GM21717 (cell line): ENCODE results near the gene ANGPT4.
"Not testable (repeated sequence)": the region's sequence is repeated elsewhere in the genome, so short reads cannot be mapped to it uniquely, and the experiment has no call there.

Source experiments
- ATAC-seq: cut with Tn5 transposase; IDR thresholded peaks from one replicate; pipeline ENCODE4 v1.9.1; 2021; ENCODE audit warnings: mild to moderate bottlenecking, moderate library complexity; ENCODE audit not compliant: unreplicated experiment

ANGPT4 gene

GRCh38 chr20:909641-910040, 6.5 kb downstream of the ANGPT4 start:
- ATAC-seq = no peak

- no peak for ATAC-seq
Measured at GRCh38 chr20:906703-907270, 9.3 kb downstream of the ANGPT4 start.

GRCh38 chr20:906001-906520, 10.1 kb downstream of the ANGPT4 start:
- ATAC-seq = no peak

GRCh38 chr20:905396-905961, 10.7 kb downstream of the ANGPT4 start:
- ATAC-seq = no peak

GRCh38 chr20:904039-904545, 12.0 kb downstream of the ANGPT4 start:
- no peak for ATAC-seq

GRCh38 chr20:897436-897835, 18.7 kb downstream of the ANGPT4 start:
- not testable (repeated sequence) for ATAC-seq

- ATAC-seq = no peak
Measured at GRCh38 chr20:896501-897025, 19.6 kb downstream of the ANGPT4 start.

- ATAC-seq = not testable (repeated sequence)
Measured at GRCh38 chr20:892371-892770, 23.8 kb downstream of the ANGPT4 start.

- peak; percentile 59 for ATAC-seq
Measured at GRCh38 chr20:891706-892080, 24.4 kb downstream of the ANGPT4 start.

GRCh38 chr20:891058-891705, 25.0 kb downstream of the ANGPT4 start:
- ATAC-seq = no peak

- no peak for ATAC-seq
Measured at GRCh38 chr20:890666-891057, 25.5 kb downstream of the ANGPT4 start.

- ATAC-seq = no peak
Measured at GRCh38 chr20:889932-890463, 26.1 kb downstream of the ANGPT4 start.

GRCh38 chr20:889106-889505, 27.0 kb downstream of the ANGPT4 start:
- ATAC-seq = no peak

GRCh38 chr20:888057-888456, 28.1 kb downstream of the ANGPT4 start:
- no peak for ATAC-seq

GRCh38 chr20:887137-887536, 29.0 kb downstream of the ANGPT4 start:
- no peak for ATAC-seq

GRCh38 chr20:884983-885952, 30.9 kb downstream of the ANGPT4 start:
- ATAC-seq = no peak

GRCh38 chr20:881783-882144, 34.4 kb downstream of the ANGPT4 start:
- ATAC-seq = no peak

- ATAC-seq = no peak
Measured at GRCh38 chr20:881051-881782, 34.9 kb downstream of the ANGPT4 start.

GRCh38 chr20:879626-880025, 36.5 kb downstream of the ANGPT4 start:
- no peak for ATAC-seq
